Measurements from ENCODE around the gene FAM13C.

DNA sequence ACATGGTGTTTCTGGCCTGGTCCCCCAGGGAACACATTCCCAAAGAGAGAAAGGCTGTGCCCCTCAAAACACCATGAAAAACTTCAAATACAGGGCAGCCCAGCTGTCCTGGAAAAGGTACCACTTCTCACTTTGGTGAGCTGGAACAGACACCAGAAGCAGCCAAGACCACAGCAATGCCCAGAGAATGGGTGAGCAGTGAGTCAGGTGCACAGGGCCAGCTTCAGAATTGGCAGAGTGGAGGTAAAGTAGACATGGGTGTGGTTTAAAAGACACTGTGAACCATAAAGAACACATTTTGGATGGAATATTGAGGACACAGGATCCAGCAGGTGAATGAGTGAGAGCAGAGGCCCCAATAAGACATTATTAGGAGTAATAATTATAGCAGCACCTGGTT lies 51.3 kb downstream of the FAM13C start:
- TF ChIP-seq, protein P1, sequence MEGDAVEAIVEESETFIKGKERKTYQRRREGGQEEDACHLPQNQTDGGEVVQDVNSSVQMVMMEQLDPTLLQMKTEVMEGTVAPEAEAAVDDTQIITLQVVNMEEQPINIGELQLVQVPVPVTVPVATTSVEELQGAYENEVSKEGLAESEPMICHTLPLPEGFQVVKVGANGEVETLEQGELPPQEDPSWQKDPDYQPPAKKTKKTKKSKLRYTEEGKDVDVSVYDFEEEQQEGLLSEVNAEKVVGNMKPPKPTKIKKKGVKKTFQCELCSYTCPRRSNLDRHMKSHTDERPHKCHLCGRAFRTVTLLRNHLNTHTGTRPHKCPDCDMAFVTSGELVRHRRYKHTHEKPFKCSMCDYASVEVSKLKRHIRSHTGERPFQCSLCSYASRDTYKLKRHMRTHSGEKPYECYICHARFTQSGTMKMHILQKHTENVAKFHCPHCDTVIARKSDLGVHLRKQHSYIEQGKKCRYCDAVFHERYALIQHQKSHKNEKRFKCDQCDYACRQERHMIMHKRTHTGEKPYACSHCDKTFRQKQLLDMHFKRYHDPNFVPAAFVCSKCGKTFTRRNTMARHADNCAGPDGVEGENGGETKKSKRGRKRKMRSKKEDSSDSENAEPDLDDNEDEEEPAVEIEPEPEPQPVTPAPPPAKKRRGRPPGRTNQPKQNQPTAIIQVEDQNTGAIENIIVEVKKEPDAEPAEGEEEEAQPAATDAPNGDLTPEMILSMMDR (IDR thresholded peaks at IDR 0.05) = no peak
- TF ChIP-seq RCOR1 (IDR thresholded peaks at IDR 0.05; ENCODE audit: low read depth, low read length) (no peak), POLR2AphosphoS2 (conservative IDR thresholded peaks at IDR 0.05; ENCODE audit: low read length) (no peak), RAD21 (conservative IDR thresholded peaks at IDR 0.05 in 1 of 2, IDR thresholded peaks at IDR 0.05 in 1 of 2) (no peak), ESRRA (IDR thresholded peaks at IDR 0.05; ENCODE audit: borderline replicate concordance, low read length) (no peak), CEBPB (IDR thresholded peaks at IDR 0.05) (no peak), POLR2A (IDR thresholded peaks at IDR 0.05; ENCODE audit: low read length) (no peak), EP300 (IDR thresholded peaks at IDR 0.05) (no peak)
- TF ChIP-seq, protein P2, sequence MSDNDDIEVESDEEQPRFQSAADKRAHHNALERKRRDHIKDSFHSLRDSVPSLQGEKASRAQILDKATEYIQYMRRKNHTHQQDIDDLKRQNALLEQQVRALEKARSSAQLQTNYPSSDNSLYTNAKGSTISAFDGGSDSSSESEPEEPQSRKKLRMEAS (IDR thresholded peaks at IDR 0.05) = no peak
- TF ChIP-seq, protein P3, sequence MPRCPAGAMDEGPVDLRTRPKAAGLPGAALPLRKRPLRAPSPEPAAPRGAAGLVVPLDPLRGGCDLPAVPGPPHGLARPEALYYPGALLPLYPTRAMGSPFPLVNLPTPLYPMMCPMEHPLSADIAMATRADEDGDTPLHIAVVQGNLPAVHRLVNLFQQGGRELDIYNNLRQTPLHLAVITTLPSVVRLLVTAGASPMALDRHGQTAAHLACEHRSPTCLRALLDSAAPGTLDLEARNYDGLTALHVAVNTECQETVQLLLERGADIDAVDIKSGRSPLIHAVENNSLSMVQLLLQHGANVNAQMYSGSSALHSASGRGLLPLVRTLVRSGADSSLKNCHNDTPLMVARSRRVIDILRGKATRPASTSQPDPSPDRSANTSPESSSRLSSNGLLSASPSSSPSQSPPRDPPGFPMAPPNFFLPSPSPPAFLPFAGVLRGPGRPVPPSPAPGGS (IDR thresholded peaks at IDR 0.05) = no peak
